ENCODE measurements around the gene SLC26A6.

- TF ChIP-seq ZFP30 (CRISPR knock-in tag; IDR thresholded peaks at IDR 0.05): no peak
- no peak for TF ChIP-seq ZNF565 (CRISPR knock-in tag; conservative IDR thresholded peaks at IDR 0.05; ENCODE audit: low read depth)
- no peak for TF ChIP-seq CSDC2 (CRISPR knock-in tag; IDR thresholded peaks at IDR 0.05)
- TF ChIP-seq ZFP3 (CRISPR knock-in tag; IDR thresholded peaks at IDR 0.05): no peak
- TF ChIP-seq ZNF70 (CRISPR knock-in tag; IDR thresholded peaks at IDR 0.05): no peak
- no peak for TF ChIP-seq PATZ1 (CRISPR knock-in tag; IDR thresholded peaks at IDR 0.05; ENCODE audit: borderline replicate concordance)
Observed at GRCh38 chr3:48584836-48585235, 50.4 kb downstream of the SLC26A6 start.
